Stomach (tissue), 4 donors: ENCODE measurements around the gene XPO6.

Experiments
- POLR2A ChIP-seq, 4 donors: fragments of 450-650 bp; IDR thresholded peaks; one replicate each; pipeline ENCODE4 v1.6.1; 2016; ENCODE audit warnings: antibody characterized with exemption in 4 of 4, control low read depth in 2 of 4, mild to moderate bottlenecking in 1 of 4, moderate library complexity in 1 of 4
- POLR2AphosphoS5 ChIP-seq, 3 donors: sonication (generic); formaldehyde crosslinking; IDR thresholded peaks; one replicate each; pipeline ENCODE4 v1.6.1; 2016; ENCODE audit warnings: antibody characterized with exemption in 3 of 3
- TF ChIP-seq, protein P1 (sequence below), 7 experiments: fragments of 450-650 bp in 4 of 7; fragments of 200-600 bp in 3 of 7; sonication (generic) in 3 of 7; IDR thresholded peaks; one replicate each; pipeline ENCODE4 v1.5.1; 2016 to 2019; ENCODE audit warnings: antibody characterized with exemption in 7 of 7, control low read depth in 2 of 7, mild to moderate bottlenecking in 1 of 7

DNA sequence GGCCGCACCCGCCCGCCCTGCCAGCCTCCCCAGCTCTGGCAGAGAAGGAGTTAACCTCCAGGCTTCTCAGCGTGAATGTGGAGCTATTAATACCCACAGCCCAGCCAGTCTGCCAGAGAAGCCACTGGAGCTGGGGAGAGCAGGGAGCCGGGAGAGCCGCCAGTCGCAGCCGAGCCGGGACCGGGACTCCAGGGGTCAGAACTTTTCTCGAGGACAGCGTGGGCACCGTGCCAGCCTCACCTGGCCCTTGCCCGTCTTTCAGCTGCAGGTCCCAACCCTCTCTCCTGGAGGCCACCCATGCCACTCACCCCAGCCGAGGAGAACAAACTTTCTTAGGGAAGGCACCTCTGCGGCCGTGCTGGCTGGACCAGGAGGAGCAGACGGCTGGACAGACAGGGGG lies 46.8 kb upstream of the XPO6 start:
- TF ChIP-seq POLR2AphosphoS5 (IDR thresholded peaks at IDR 0.05) (no peak), POLR2A (IDR thresholded peaks at IDR 0.05) (no peak)
- TF ChIP-seq, protein P1, sequence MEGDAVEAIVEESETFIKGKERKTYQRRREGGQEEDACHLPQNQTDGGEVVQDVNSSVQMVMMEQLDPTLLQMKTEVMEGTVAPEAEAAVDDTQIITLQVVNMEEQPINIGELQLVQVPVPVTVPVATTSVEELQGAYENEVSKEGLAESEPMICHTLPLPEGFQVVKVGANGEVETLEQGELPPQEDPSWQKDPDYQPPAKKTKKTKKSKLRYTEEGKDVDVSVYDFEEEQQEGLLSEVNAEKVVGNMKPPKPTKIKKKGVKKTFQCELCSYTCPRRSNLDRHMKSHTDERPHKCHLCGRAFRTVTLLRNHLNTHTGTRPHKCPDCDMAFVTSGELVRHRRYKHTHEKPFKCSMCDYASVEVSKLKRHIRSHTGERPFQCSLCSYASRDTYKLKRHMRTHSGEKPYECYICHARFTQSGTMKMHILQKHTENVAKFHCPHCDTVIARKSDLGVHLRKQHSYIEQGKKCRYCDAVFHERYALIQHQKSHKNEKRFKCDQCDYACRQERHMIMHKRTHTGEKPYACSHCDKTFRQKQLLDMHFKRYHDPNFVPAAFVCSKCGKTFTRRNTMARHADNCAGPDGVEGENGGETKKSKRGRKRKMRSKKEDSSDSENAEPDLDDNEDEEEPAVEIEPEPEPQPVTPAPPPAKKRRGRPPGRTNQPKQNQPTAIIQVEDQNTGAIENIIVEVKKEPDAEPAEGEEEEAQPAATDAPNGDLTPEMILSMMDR (IDR thresholded peaks at IDR 0.05) = no peak
